NCI-H1048 (cell line): ENCODE results near the gene ACKR1.

Experiments used
- DNase-seq: peaks from one replicate; lab custom pipeline; 2025; lab: John Stamatoyannopoulos, UW

ACKR1 gene

GRCh38 chr1:159222075-159222865 is 17.6 kb downstream of the ACKR1 start:
- DNase-seq: no peak

- DNase-seq: no peak
Measured at GRCh38 chr1:159223004-159223403, 18.3 kb downstream of the ACKR1 start.

GRCh38 chr1:159228554-159228953 is 23.9 kb downstream of the ACKR1 start:
- DNase-seq: no peak

GRCh38 chr1:159229260-159229885 is 24.7 kb downstream of the ACKR1 start:
- no peak for DNase-seq

- peak; percentile 98 for DNase-seq
Measured at GRCh38 chr1:159229896-159230295, 25.2 kb downstream of the ACKR1 start.

GRCh38 chr1:159239551-159240220 is 35.0 kb downstream of the ACKR1 start:
- DNase-seq: no peak

GRCh38 chr1:159247266-159247665 is 42.6 kb downstream of the ACKR1 start:
- DNase-seq: no peak

- no peak for DNase-seq
Measured at GRCh38 chr1:159248311-159248710, 43.6 kb downstream of the ACKR1 start.

- no peak for DNase-seq
Measured at GRCh38 chr1:159250638-159251216, 46.1 kb downstream of the ACKR1 start.
